Ovary (tissue), 3 donors: ENCODE data around the gene DCUN1D4.

ENCODE experiments used
- CTCF ChIP-seq, 3 donors: fragments of 450-650 bp in 2 of 3; fragments of 200-600 bp in 1 of 3; IDR thresholded peaks; one replicate each; pipeline versions ENCODE4 v1.5.1 to v1.8.0; 2016 to 2022; ENCODE audit warnings: antibody characterized with exemption in 3 of 3, mild to moderate bottlenecking in 1 of 3
- EP300 ChIP-seq: sonication (generic); formaldehyde crosslinking; IDR thresholded peaks from one replicate; pipeline ENCODE4 v1.6.1; 2017; ENCODE audit warnings: antibody characterized with exemption
- POLR2A ChIP-seq: fragments of 450-650 bp; IDR thresholded peaks from one replicate; pipeline ENCODE4 v1.6.1; 2017; ENCODE audit warnings: antibody characterized with exemption, mild to moderate bottlenecking, moderate library complexity
- donor health status: DM: no; HTN: no; CAD: no.

GRCh38 chr4:51963841-51964517 is 121.0 kb downstream of the DCUN1D4 start:
- TF ChIP-seq CTCF (IDR thresholded peaks at IDR 0.05) = no peak
- TF ChIP-seq POLR2A = no peak
- TF ChIP-seq EP300 = no peak
